GM19452 (cell line): ENCODE results near the gene MAPRE3.

Source experiments
- ATAC-seq: cut with Tn5 transposase; IDR thresholded peaks from one replicate; pipeline ENCODE4 v1.9.1; 2021; ENCODE audit not compliant: unreplicated experiment

The MAPRE3 gene

GRCh38 chr2:27038631-27039339 lies 68.3 kb downstream of the MAPRE3 start:
- ATAC-seq = no peak

- no peak for ATAC-seq
Measured at GRCh38 chr2:27039426-27039825, 69.0 kb downstream of the MAPRE3 start.

GRCh38 chr2:27039871-27040270 lies 69.4 kb downstream of the MAPRE3 start:
- no peak for ATAC-seq

- no peak for ATAC-seq
Measured at GRCh38 chr2:27040282-27040681, 69.8 kb downstream of the MAPRE3 start.

- ATAC-seq = no peak
Measured at GRCh38 chr2:27041752-27042151, 71.3 kb downstream of the MAPRE3 start.

- ATAC-seq = no peak
Measured at GRCh38 chr2:27042159-27042661, 71.8 kb downstream of the MAPRE3 start.

GRCh38 chr2:27042985-27043634 lies 72.7 kb downstream of the MAPRE3 start:
- no peak for ATAC-seq

GRCh38 chr2:27049422-27050280 lies 79.2 kb downstream of the MAPRE3 start:
- ATAC-seq = peak; percentile 30

- ATAC-seq = peak; percentile 43
Measured at GRCh38 chr2:27050281-27050995, 80.0 kb downstream of the MAPRE3 start.

GRCh38 chr2:27050996-27051901 lies 80.8 kb downstream of the MAPRE3 start, which contains the start of gene AGBL5:
Gene AGBL5 (plus strand): TSS chr2:27051668. CDS start chr2:27052959, 1,291 bp downstream.
- peak; percentile 69 for ATAC-seq

GRCh38 chr2:27051902-27052645 lies 81.6 kb downstream of the MAPRE3 start:
- peak; percentile 1 for ATAC-seq

GRCh38 chr2:27053321-27053720 lies 82.9 kb downstream of the MAPRE3 start:
- no peak for ATAC-seq

GRCh38 chr2:27053776-27054175 lies 83.3 kb downstream of the MAPRE3 start:
- ATAC-seq = no peak

GRCh38 chr2:27054721-27055120 lies 84.3 kb downstream of the MAPRE3 start:
- ATAC-seq = no peak

GRCh38 chr2:27057184-27057583 lies 86.7 kb downstream of the MAPRE3 start:
- ATAC-seq = no peak

GRCh38 chr2:27058210-27058609 lies 87.8 kb downstream of the MAPRE3 start:
- no peak for ATAC-seq

GRCh38 chr2:27059141-27059820 lies 88.8 kb downstream of the MAPRE3 start:
- ATAC-seq = no peak

- ATAC-seq = no peak
Measured at GRCh38 chr2:27060323-27060722, 89.9 kb downstream of the MAPRE3 start.
